Thyroid gland (tissue), 4 donors: ENCODE measurements around the gene CDC42SE1. TPM values are rescaled to one million over a fixed set of nuclear protein-coding genes. Genes with fewer than 3 reads are reported as not detected.
"Not testable (repeated sequence)": the region's sequence is repeated elsewhere in the genome, so short reads cannot be mapped to it uniquely, and the experiment has no call there.

ENCODE experiments used
- DNase-seq, 2 donors: peaks; one replicate each; pipeline ENCODE4 v3.0.0-alpha.2; 2019
- H3K27ac ChIP-seq, 3 donors: fragments of 200-600 bp; sonication (generic); 1 replicate in 2 of 3; 2 replicates in 1 of 3; pipeline ENCODE4 v1.5.1; 2016 to 2019; ENCODE audit warnings: mild to moderate bottlenecking in 1 of 3, moderate library complexity in 1 of 3
- H3K27me3 ChIP-seq: fragments of 200-600 bp; sonication (generic); one replicate; pipeline ENCODE4 v1.5.1; 2019
- H3K36me3 ChIP-seq, 2 donors: fragments of 200-600 bp; sonication (generic); one replicate each; pipeline ENCODE4 v1.5.1; 2016 to 2019
- H3K4me1 ChIP-seq, 2 donors: fragments of 200-600 bp; sonication (generic); one replicate each; pipeline ENCODE4 v1.5.1; 2017 to 2019
- H3K4me3 ChIP-seq, 3 donors: fragments of 200-600 bp; sonication (generic); replicated peaks in 1 of 3; 1 replicate in 2 of 3; 2 replicates in 1 of 3; pipeline ENCODE4 v1.5.1; 2016; ENCODE audit warnings: mild to moderate bottlenecking in 1 of 3
- H3K9me3 ChIP-seq: fragments of 200-600 bp; sonication (generic); one replicate; pipeline ENCODE4 v1.5.1; 2017
- POLR2A ChIP-seq, 2 donors: fragments of 450-650 bp; IDR thresholded peaks; one replicate each; pipeline ENCODE4 v1.6.1; 2017; ENCODE audit warnings: antibody characterized with exemption in 2 of 2, mild to moderate bottlenecking in 2 of 2, moderate library complexity in 1 of 2
- WGBS, 2 donors: methylation state at CpG; one replicate each; pipeline ENCODE4 v1.1.5; 2017; 5-methylcytosine and 5-hydroxymethylcytosine counted together
- intact Hi-C: fragments of 100-400 bp; cut with DNase I; formaldehyde crosslinking; loops from one replicate; pipeline ENCODE4 v1.15.1; 2023
- total RNA-seq, 4 donors: library from RNA; depleted of rRNA; stranded (reverse); fragments of >200 nt; gene quantifications; one replicate each; pipeline ENCODE4 v1.2.3, GENCODE V29; 2016
- TF ChIP-seq, protein P1 (sequence below), 6 experiments: fragments of 200-600 bp in 3 of 6; fragments of 450-650 bp in 3 of 6; sonication (generic) in 3 of 6; IDR thresholded peaks; one replicate each; pipeline ENCODE4 v1.5.1; 2016 to 2019; ENCODE audit warnings: antibody characterized with exemption in 6 of 6, mild to moderate bottlenecking in 2 of 6, inconsistent platforms in 1 of 6, moderate library complexity in 1 of 6

CDC42SE1 gene, protein sequence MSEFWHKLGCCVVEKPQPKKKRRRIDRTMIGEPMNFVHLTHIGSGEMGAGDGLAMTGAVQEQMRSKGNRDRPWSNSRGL
- 10 to 100 TPM; 64.9 to 95.3 (median 82.2) TPM for total RNA-seq

DNA sequence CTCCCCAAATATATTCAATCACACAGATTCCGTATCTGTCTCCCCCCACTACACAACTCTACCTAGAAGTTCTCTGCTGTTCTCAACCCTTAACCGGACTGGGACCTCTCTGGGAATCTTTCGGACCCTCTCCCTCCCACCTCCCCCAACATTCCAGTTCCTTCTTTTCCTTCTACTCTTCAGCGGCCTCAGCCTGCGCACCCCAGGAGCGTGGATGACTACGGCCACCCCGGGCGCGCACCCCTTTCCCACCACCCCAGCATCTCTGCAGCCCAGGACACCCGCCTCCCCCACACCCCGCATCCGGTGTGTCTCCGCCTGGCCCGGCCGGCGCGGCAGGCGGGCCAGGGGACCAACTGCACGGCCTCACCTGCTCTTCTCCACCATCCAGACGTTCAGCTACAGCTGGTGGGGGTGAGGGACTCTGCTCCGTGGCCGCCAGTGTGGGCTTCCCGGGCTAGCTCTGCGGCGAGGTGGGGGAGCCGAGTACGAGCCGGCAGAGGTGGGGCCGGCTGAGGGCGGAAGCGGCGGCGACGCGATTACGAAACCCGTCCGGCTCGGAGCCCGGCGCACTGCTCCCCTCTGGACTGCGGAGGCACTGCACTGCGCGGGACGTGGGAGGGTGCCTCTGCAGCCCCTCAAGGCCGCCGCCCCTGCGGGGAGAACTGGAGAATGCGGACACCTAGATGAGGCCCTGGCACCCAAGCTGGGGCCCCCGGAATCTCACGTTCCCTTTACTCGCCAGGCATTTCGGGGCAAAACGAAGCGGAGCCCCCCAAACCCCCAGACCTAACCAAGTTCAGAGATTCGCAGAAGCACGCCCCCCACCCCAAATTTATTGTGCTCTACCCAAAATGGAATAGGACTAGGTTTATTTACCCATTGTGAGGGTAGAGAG lies at the start of gene CDC42SE1:
TSS of gene CDC42SE1 (minus strand) at position 514 of the 898 bp plus-strand sequence. CDS start 3,892 bp downstream, outside the sequence.
- Histone ChIP-seq H3K27me3 (no peaks in the 10 kb centered on the region), H3K9me3 (no peaks in the 10 kb centered on the region), H3K36me3 (peaks cover 12 to 15% of the 10 kb centered on the region in 2 donors), H3K4me3 (peak within 1 kb of the TSS; percentile 84 to 97 (median 96)), H3K4me1 (peaks cover 33 to 35% of the 10 kb centered on the region in 2 donors), H3K27ac (peak within 1 kb of the TSS; percentile 82 to 98 (median 91))
- peak; percentile 71 to 78 for DNase-seq
- intact Hi-C loops: loop anchor here (5.0 kb wide), 1 partner anchor 52 kb away; the partner anchor contains the start of genes MINDY1 and PRUNE1
- peak in 1 of 2 donors; percentile 88 for TF ChIP-seq POLR2A (IDR thresholded peaks at IDR 0.05)
- TF ChIP-seq, protein P1, sequence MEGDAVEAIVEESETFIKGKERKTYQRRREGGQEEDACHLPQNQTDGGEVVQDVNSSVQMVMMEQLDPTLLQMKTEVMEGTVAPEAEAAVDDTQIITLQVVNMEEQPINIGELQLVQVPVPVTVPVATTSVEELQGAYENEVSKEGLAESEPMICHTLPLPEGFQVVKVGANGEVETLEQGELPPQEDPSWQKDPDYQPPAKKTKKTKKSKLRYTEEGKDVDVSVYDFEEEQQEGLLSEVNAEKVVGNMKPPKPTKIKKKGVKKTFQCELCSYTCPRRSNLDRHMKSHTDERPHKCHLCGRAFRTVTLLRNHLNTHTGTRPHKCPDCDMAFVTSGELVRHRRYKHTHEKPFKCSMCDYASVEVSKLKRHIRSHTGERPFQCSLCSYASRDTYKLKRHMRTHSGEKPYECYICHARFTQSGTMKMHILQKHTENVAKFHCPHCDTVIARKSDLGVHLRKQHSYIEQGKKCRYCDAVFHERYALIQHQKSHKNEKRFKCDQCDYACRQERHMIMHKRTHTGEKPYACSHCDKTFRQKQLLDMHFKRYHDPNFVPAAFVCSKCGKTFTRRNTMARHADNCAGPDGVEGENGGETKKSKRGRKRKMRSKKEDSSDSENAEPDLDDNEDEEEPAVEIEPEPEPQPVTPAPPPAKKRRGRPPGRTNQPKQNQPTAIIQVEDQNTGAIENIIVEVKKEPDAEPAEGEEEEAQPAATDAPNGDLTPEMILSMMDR (IDR thresholded peaks at IDR 0.05): peak; percentile 68 to 93 (median 90)
- 2% methylated on average over 18 to 21 of the region's 58 CpGs for WGBS, 2 donors

DNA sequence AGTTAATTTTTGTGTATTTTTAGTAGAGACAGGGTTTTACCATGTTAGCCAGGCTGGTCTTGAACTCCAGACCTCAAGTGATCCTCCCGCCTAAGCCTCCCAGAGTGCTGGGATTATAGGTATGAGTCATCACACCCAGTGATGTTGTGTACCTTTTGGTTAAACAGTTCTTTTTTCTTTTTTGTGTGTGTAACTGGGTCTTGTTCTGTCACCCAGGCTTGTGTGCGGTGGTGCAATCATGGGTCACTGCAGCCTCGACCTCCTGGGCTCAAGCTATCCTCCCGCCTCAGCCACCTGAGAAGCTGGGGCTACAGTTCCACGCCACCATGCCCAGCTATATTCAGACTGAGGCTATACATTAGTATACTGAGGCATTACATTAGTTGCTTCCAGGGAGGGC lies 48.9 kb upstream of the CDC42SE1 start:
- no peak for TF ChIP-seq POLR2A (IDR thresholded peaks at IDR 0.05)
- TF ChIP-seq, protein P1 (IDR thresholded peaks at IDR 0.05): no peak
- Histone ChIP-seq H3K27ac (no peak overlapping the region), H3K9me3 (no peaks in the 10 kb centered on the region), H3K4me1 (no peaks in the 10 kb centered on the region), H3K36me3 (peaks cover 0 to 11% of the 10 kb centered on the region in 2 donors), H3K27me3 (no peaks in the 10 kb centered on the region), H3K4me3 (no peak overlapping the region)
- no peak for DNase-seq
- WGBS, 2 donors: 94 to 95% methylated on average over 5 of the region's 5 CpGs
- intact Hi-C loops: no loop called here

DNA sequence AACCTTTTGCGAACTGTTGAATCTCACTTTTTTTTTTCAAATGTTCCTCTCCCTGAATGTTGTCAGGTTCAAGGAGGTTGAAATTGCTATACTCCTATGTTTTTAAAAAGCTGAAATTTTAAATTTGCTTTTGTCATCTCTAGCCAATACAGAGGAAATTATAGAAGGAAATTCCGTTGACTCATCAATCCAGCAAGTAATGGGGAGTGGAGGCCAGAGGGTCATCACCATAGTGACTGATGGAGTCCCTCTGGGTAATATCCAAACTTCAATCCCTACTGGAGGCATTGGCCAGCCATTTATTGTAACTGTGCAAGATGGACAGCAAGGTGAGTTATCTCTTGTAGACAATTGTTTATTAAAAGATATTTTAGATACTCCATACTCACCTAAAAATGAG lies 47.5 kb upstream of the CDC42SE1 start:
- no peaks in the 10 kb centered on the region for H3K4me1 ChIP-seq

DNA sequence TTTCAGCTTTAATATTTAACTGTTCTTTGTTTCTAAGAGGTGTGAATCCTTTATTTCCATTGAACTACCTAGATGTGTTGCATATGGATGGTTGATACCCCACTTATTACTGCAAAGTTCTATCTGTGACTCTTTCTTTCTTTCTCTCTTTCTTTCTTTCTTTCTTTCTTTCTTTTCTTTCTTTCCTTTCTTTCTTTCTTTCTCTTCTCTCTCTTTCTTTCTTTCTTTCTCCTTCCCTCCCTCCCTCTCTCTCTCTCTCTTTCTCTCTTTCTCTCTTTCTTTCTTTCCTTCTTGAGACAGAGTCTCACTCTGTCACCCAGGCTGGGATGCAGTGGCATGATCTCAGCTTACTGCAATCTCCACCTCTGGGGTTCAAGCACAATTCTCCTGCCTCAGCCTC lies 45.2 kb upstream of the CDC42SE1 start:
- Histone ChIP-seq H3K36me3 (peaks cover 0 to 11% of the 10 kb centered on the region in 2 donors), H3K4me3 (no peak overlapping the region), H3K4me1 (no peaks in the 10 kb centered on the region), H3K27ac (no peak overlapping the region), H3K9me3 (no peaks in the 10 kb centered on the region), H3K27me3 (no peaks in the 10 kb centered on the region)
- intact Hi-C loops: loop anchor here (5.0 kb wide), 1 partner anchor 53 kb away; the partner anchor contains the start of gene TNFAIP8L2
- no peak for DNase-seq
- no peak for TF ChIP-seq POLR2A (IDR thresholded peaks at IDR 0.05)
- TF ChIP-seq, protein P1 (IDR thresholded peaks at IDR 0.05): no peak

More for the DNA sequence above, 47.5 kb upstream of the CDC42SE1 start:
- DNase-seq: no peak
- Histone ChIP-seq H3K27ac (no peak overlapping the region), H3K4me3 (no peak overlapping the region), H3K27me3 (no peaks in the 10 kb centered on the region), H3K36me3 (peaks cover 0 to 11% of the 10 kb centered on the region in 2 donors), H3K9me3 (no peaks in the 10 kb centered on the region)
- no peak for TF ChIP-seq POLR2A (IDR thresholded peaks at IDR 0.05)
- TF ChIP-seq, protein P1 (IDR thresholded peaks at IDR 0.05): no peak
- WGBS, 2 donors: 78 to 82% methylated on average over 2 of the region's 2 CpGs
- intact Hi-C loops: no loop called here

DNA sequence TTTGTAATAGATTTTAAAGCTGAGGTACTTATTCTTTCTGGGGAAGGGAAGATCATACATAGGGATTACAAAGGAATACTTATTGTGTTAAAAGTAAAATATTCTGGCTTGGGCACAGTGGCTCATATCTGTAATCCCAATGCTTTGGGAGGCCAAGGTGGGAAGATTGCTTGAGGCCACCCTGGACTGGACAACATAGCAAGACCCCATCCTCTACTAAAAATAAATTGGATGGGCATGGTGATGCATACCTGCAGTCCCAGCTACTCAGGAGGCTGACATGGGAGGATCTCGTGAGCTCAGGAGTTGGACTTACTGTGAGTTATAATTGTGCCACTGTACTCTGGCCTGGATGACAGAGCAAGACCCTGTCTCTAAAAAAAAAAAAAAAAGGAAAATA lies 38.7 kb upstream of the CDC42SE1 start:
- Histone ChIP-seq H3K27me3 (no peaks in the 10 kb centered on the region), H3K27ac (no peak overlapping the region), H3K4me1 (no peaks in the 10 kb centered on the region), H3K4me3 (no peak overlapping the region), H3K36me3 (peaks cover 0 to 3% of the 10 kb centered on the region in 2 donors), H3K9me3 (no peaks in the 10 kb centered on the region)
- WGBS, 2 donors: 100% methylated on average over 1 of the region's 1 CpG
- intact Hi-C loops: no loop called here
- TF ChIP-seq, protein P1 (IDR thresholded peaks at IDR 0.05): no peak
- no peak for TF ChIP-seq POLR2A (IDR thresholded peaks at IDR 0.05)
- DNase-seq: no peak

DNA sequence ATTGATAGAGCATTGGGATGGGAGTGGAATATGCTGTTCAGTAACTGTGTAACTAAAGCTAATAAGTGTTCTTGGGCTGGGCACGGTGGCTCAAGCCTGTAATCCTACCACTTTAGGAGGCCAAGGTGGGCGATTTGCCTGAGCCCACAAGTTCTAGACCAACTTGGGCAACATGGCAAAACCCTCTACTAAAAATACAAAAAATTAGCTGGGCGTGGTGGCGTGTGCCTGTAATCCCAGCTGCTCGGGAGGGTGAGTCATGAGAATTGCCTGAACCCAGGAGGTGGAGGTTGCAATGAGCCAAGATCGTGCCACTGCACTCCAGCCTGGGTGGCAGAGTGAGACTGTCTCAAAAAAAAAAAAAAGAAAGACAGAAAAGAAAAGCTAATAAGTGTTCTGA lies 38.0 kb upstream of the CDC42SE1 start:
- H3K4me1 ChIP-seq, DNase-seq, H3K27me3 ChIP-seq, H3K4me3 ChIP-seq, H3K36me3 ChIP-seq, H3K27ac ChIP-seq, intact Hi-C loops, H3K9me3 ChIP-seq: not testable (repeated sequence)
- WGBS, 2 donors: 94 to 96% methylated on average over 6 of the region's 6 CpGs
